PC-9 (cell line): ENCODE data around the gene C3orf70. TPM values are rescaled to one million over a fixed set of nuclear protein-coding genes. Genes with fewer than 3 reads are reported as not detected.

Experiments used
- BruUV-seq: library from RNA; stranded (reverse); fragments of 400-500 nt; replicated peaks from 2 replicates; lab custom pipeline; 2021; lab: Mats Ljungman, UMichigan
- CTCF ChIA-PET: fragments of 300-600 bp; sonication (Branson Sonifier 250); formaldehyde crosslinking; loops from one replicate; lab custom pipeline; 2022; ENCODE audit warnings: antibody characterized with exemption; lab: Charles Lee
- POLR2A ChIA-PET: fragments of 300-600 bp; sonication (Branson Sonifier 250); formaldehyde crosslinking; loops from one replicate; lab custom pipeline; 2022; ENCODE audit warnings: antibody characterized with exemption; ENCODE audit not compliant: unreplicated experiment; lab: Charles Lee
- DNase-seq, 2 experiments: peaks; one replicate each; pipeline versions ENCODE4 v3.0.0 to v3.0.0-alpha.2; 2015 to 2022; ENCODE audit warnings: mixed read lengths in 1 of 2
- H2AFZ ChIP-seq: fragments of 200-600 bp; sonication (generic); 2 replicates; pipeline ENCODE4 v1.8.1; 2017; ENCODE audit warnings: antibody characterized with exemption
- H3F3A ChIP-seq: fragments of 200-600 bp; sonication (generic); 2 replicates; pipeline ENCODE4 v1.8.1; 2017; ENCODE audit warnings: antibody characterized with exemption, mild to moderate bottlenecking, low read depth; ENCODE audit not compliant: insufficient read depth
- H3K27ac ChIP-seq: fragments of 200-600 bp; sonication (generic); 2 replicates; pipeline ENCODE4 v1.6.1; 2016; ENCODE audit warnings: mixed run types
- H3K27me3 ChIP-seq: fragments of 200-600 bp; sonication (generic); 2 replicates; pipeline ENCODE4 v1.6.1; 2016; ENCODE audit warnings: low read depth, mixed run types; ENCODE audit not compliant: insufficient read depth
- H3K36me3 ChIP-seq: fragments of 200-600 bp; sonication (generic); 2 replicates; pipeline ENCODE4 v1.6.1; 2016; ENCODE audit warnings: low read depth, mixed run types
- H3K4me1 ChIP-seq: fragments of 200-600 bp; sonication (generic); replicated peaks from 2 replicates; pipeline ENCODE4 v1.6.1; 2016; ENCODE audit warnings: mixed run types; ENCODE audit not compliant: insufficient read depth
- H3K4me2 ChIP-seq: fragments of 200-600 bp; sonication (generic); 2 replicates; pipeline ENCODE4 v1.6.1; 2017; ENCODE audit warnings: mixed run types
- H3K4me3 ChIP-seq: fragments of 200-600 bp; sonication (generic); 2 replicates; pipeline ENCODE4 v1.6.1; 2016; ENCODE audit warnings: mixed run types
- H3K79me2 ChIP-seq: fragments of 200-600 bp; sonication (generic); 2 replicates; pipeline ENCODE4 v1.6.1; 2017; ENCODE audit warnings: low read depth, mixed run types
- H3K9me2 ChIP-seq: fragments of 200-600 bp; sonication (generic); 2 replicates; pipeline ENCODE4 v1.8.1; 2017; ENCODE audit warnings: mild to moderate bottlenecking; ENCODE audit not compliant: insufficient read depth
- H3K9me3 ChIP-seq: fragments of 200-600 bp; sonication (generic); 2 replicates; pipeline ENCODE4 v1.8.1; 2016; ENCODE audit warnings: low read depth; ENCODE audit not compliant: insufficient read depth
- H4K20me1 ChIP-seq: fragments of 200-600 bp; sonication (generic); 2 replicates; pipeline ENCODE4 v1.8.1; 2017; ENCODE audit not compliant: insufficient read depth
- CTCF ChIP-seq: fragments of 200-600 bp; sonication (generic); conservative IDR thresholded peaks from 2 replicates; pipeline ENCODE4 v1.6.1; 2017; ENCODE audit warnings: mixed run types, antibody characterized with exemption, mild to moderate bottlenecking, moderate library complexity
- EZH2 ChIP-seq: fragments of 200-600 bp; sonication (generic); IDR thresholded peaks from 2 replicates; pipeline ENCODE4 v1.8.0; 2017; ENCODE audit warnings: antibody characterized with exemption, low read depth
- intact Hi-C: fragments of 100-400 bp; cut with micrococcal nuclease; formaldehyde crosslinking; loops from one replicate; pipeline ENCODE4 v1.10.0; 2022; ENCODE audit not compliant: unreplicated experiment
- total RNA-seq: library from RNA; stranded (reverse); gene quantifications from 2 replicates; pipeline ENCODE4 v1.2.3, GENCODE V29; 2021

Gene C3orf70
- total RNA-seq, 1 experiment from 2014 or later, result not detected

- DNase-seq, result no peak
- POLR2A ChIA-PET, result no interaction called here
- Histone ChIP-seq H3K4me1 (no peaks in the 10 kb centered on the region), H3K4me2 (no peak overlapping the region), H3K9me3 (no peaks in the 10 kb centered on the region), H3K27me3 (no peaks in the 10 kb centered on the region), H3K27ac (no peak overlapping the region), H3F3A (no peaks in the 10 kb centered on the region), H3K4me3 (no peak overlapping the region), H4K20me1 (no peaks in the 10 kb centered on the region), H3K9me2 (no peaks in the 10 kb centered on the region), H3K36me3 (no peaks in the 10 kb centered on the region), H3K79me2 (no peaks in the 10 kb centered on the region), H2AFZ (no peak overlapping the region)
- CTCF ChIA-PET, result no interaction called here
- TF ChIP-seq CTCF (no peak), EZH2 (no peak)
- intact Hi-C loops, result no loop called here
- no TSS peak for BruUV-seq
These were observed 23.8 kb downstream of the C3orf70 start for GRCh38 chr3:185129083-185129482.

- no peak overlapping the region for H3K4me3 ChIP-seq
- no peak overlapping the region for H3K4me2 ChIP-seq
- H3K79me2 ChIP-seq, result no peaks in the 10 kb centered on the region
- H2AFZ ChIP-seq, result no peak overlapping the region
- no peaks in the 10 kb centered on the region for H3K9me3 ChIP-seq
- DNase-seq, result no peak
- no peak for TF ChIP-seq CTCF
- TF ChIP-seq EZH2, result no peak
- no peaks in the 10 kb centered on the region for H3F3A ChIP-seq
- ChIA-PET CTCF (no interaction called here), POLR2A (no interaction called here)
- no peaks in the 10 kb centered on the region for H4K20me1 ChIP-seq
- intact Hi-C loops, result no loop called here
- H3K9me2 ChIP-seq, result no peaks in the 10 kb centered on the region
- H3K27ac ChIP-seq, result no peak overlapping the region
- no TSS peak for BruUV-seq
- H3K36me3 ChIP-seq, result no peaks in the 10 kb centered on the region
- 0 out of 2 replicates have a peak, but pooled peaks cover 12% of the 10 kb centered on the region for H3K27me3 ChIP-seq
- H3K4me1 ChIP-seq, result no peaks in the 10 kb centered on the region
These were observed 26.7 kb downstream of the C3orf70 start for GRCh38 chr3:185126201-185126600.

- no peaks in the 10 kb centered on the region for H4K20me1 ChIP-seq
- no peak overlapping the region for H2AFZ ChIP-seq
- H3K27ac ChIP-seq, result no peak overlapping the region
- TF ChIP-seq EZH2 (no peak), CTCF (no peak)
- H3K27me3 ChIP-seq, result peaks cover 69% of the 10 kb centered on the region
- H3K4me2 ChIP-seq, result no peak overlapping the region
- H3K36me3 ChIP-seq, result no peaks in the 10 kb centered on the region
- no peaks in the 10 kb centered on the region for H3K4me1 ChIP-seq
- no peaks in the 10 kb centered on the region for H3K9me3 ChIP-seq
- no TSS peak for BruUV-seq
- no peak overlapping the region for H3K4me3 ChIP-seq
- no peaks in the 10 kb centered on the region for H3K9me2 ChIP-seq
- H3K79me2 ChIP-seq, result no peaks in the 10 kb centered on the region
- H3F3A ChIP-seq, result no peaks in the 10 kb centered on the region
- peak in 1 of 2 experiments; percentile 43 for DNase-seq
- POLR2A ChIA-PET, result no interaction called here
- intact Hi-C loops, result no loop called here
- CTCF ChIA-PET, result no interaction called here
These were observed 32.7 kb downstream of the C3orf70 start for GRCh38 chr3:185120126-185120525.
